OCI-LY7 (cell line): Measurements from ENCODE around the gene XIRP2.

Source experiments
- CTCF ChIP-seq: fragments of 200-600 bp; sonication (generic); conservative IDR thresholded peaks from 2 replicates; pipeline ENCODE4 v1.5.1; 2014; ENCODE audit warnings: mild to moderate bottlenecking, antibody characterized with exemption, low read length, moderate library complexity, mixed read lengths
- EZH2phosphoT487 ChIP-seq: fragments of 200-600 bp; sonication (generic); IDR thresholded peaks from 2 replicates; pipeline ENCODE4 v1.6.1; 2018; ENCODE audit warnings: low read depth, borderline replicate concordance, mild to moderate bottlenecking, mixed run types, antibody characterized with exemption, low read length, moderate library complexity, mixed read lengths

- TF ChIP-seq CTCF (no peak), EZH2phosphoT487 (no peak)
Measured at GRCh38 chr2:166916987-166917386, 28.7 kb downstream of the XIRP2 start.
